GM12878 (cell line): Measurements from ENCODE around the gene NXPE4. TPM values are rescaled to one million over a fixed set of nuclear protein-coding genes. Genes with fewer than 3 reads are reported as not detected.
A peak's percentile ranks its signal among the peaks of the same experiment; 100 is the strongest.

Experiments
- ATAC-seq: fragments of 200-7000 bp; cut with Tn5 transposase; 3 replicates; pipeline ENCODE4 v1.9.1; 2020; ENCODE audit warnings: mild to moderate bottlenecking, moderate library complexity
- BruUV-seq: library from RNA; stranded (reverse); fragments of 400-500 nt; replicated peaks from 2 replicates; lab custom pipeline; 2021; lab: Mats Ljungman, UMichigan
- CTCF ChIA-PET: fragments of 300-600 bp; sonication (Branson Sonifier 250); formaldehyde crosslinking; extraction: SDS; loops from one replicate; lab custom pipeline; 2021; ENCODE audit warnings: inconsistent platforms; lab: Yijun Ruan, JAX
- POLR2A ChIA-PET: fragments of 350-600 bp; formaldehyde crosslinking; extraction: SDS; loops from one replicate; lab custom pipeline; 2021; ENCODE audit warnings: inconsistent platforms; lab: Charles Lee
- RAD21 ChIA-PET: fragments of 300-600 bp; sonication (Branson Sonifier 250); formaldehyde crosslinking; loops from one replicate; lab custom pipeline; 2023; ENCODE audit warnings: antibody characterized with exemption; ENCODE audit not compliant: unreplicated experiment; lab: Charles Lee
- SMC1A ChIA-PET: fragments of 300-600 bp; sonication (Branson Sonifier 250); formaldehyde crosslinking; loops from one replicate; lab custom pipeline; 2023; ENCODE audit not compliant: unreplicated experiment, uncharacterized antibody; lab: Charles Lee
- DNase-seq: peaks from one replicate; pipeline ENCODE4 v3.0.0-alpha.2; 2011; ENCODE audit warnings: low read depth, low spot score
- FAIRE-seq: peaks from 3 replicates; lab custom pipeline; 2011; peaks lifted over from hg19 to GRCh38; lab: Jason Lieb, UNC
- H2AFZ ChIP-seq: 2 replicates; pipeline ENCODE4 v1.6.0; 2011; ENCODE audit warnings: low read depth, low read length, control low read depth; ENCODE audit not compliant: control insufficient read depth
- H3K27ac ChIP-seq: 2 replicates; pipeline ENCODE4 v1.5.1; 2011; ENCODE audit warnings: control low read depth; ENCODE audit not compliant: control insufficient read depth, insufficient read depth
- H3K27me3 ChIP-seq, 2 experiments: replicated peaks in 1 of 2; 2 replicates each; pipeline versions ENCODE4 v1.6.0 to v1.6.1; 2011; ENCODE audit warnings: low read length in 1 of 2; ENCODE audit not compliant: control insufficient read depth in 2 of 2, insufficient read depth in 2 of 2
- H3K36me3 ChIP-seq, 2 experiments: 2 replicates each; pipeline ENCODE4 v1.5.1; 2011; ENCODE audit warnings: low read length in 1 of 2; ENCODE audit not compliant: control insufficient read depth in 2 of 2, insufficient read depth in 2 of 2
- H3K4me1 ChIP-seq: 2 replicates; pipeline ENCODE4 v1.6.1; 2011; ENCODE audit warnings: mild to moderate bottlenecking, low read length, moderate library complexity, mixed read lengths; ENCODE audit not compliant: control insufficient read depth, insufficient read depth
- H3K4me2 ChIP-seq: 2 replicates; pipeline ENCODE4 v1.6.0; 2011; ENCODE audit warnings: control low read depth; ENCODE audit not compliant: control insufficient read depth, insufficient read depth
- H3K4me3 ChIP-seq: fragments of 200-600 bp; sonication (generic); 2 replicates; pipeline ENCODE4 v1.5.1; 2016
- H3K79me2 ChIP-seq: 2 replicates; pipeline ENCODE4 v1.6.0; 2011; ENCODE audit warnings: low read length; ENCODE audit not compliant: control insufficient read depth, insufficient read depth
- H3K9ac ChIP-seq: 2 replicates; pipeline ENCODE4 v1.8.0; 2011; ENCODE audit warnings: low read length, control low read depth, mixed read lengths; ENCODE audit not compliant: control insufficient read depth, insufficient read depth
- H3K9me3 ChIP-seq: replicated peaks from 3 replicates; pipeline ENCODE4 v1.5.1; 2011; ENCODE audit warnings: mild to moderate bottlenecking, low read length; ENCODE audit not compliant: control insufficient read depth, insufficient read depth
- H4K20me1 ChIP-seq: 2 replicates; pipeline ENCODE4 v1.6.0; 2011; ENCODE audit not compliant: control insufficient read depth, insufficient read depth
- ATF7 ChIP-seq: fragments of 450-650 bp; IDR thresholded peaks from 2 replicates; pipeline ENCODE4 v1.6.1; 2016; ENCODE audit warnings: low read depth, mild to moderate bottlenecking
- BMI1 ChIP-seq: fragments of 450-650 bp; IDR thresholded peaks from 2 replicates; pipeline ENCODE4 v1.6.1; 2016; ENCODE audit warnings: mild to moderate bottlenecking, moderate library complexity, borderline replicate concordance
- CBFB ChIP-seq: IDR thresholded peaks from 2 replicates; pipeline ENCODE4 v1.6.1; 2016; ENCODE audit warnings: antibody characterized with exemption, low read depth
- ELK1 ChIP-seq: IDR thresholded peaks from 2 replicates; pipeline ENCODE4 v1.6.1; 2012; ENCODE audit warnings: low read depth, low read length, improper control_type of control experiment
- HCFC1 ChIP-seq: fragments of 150-350 bp; IDR thresholded peaks from 2 replicates; pipeline ENCODE4 v1.6.1; 2014; ENCODE audit warnings: low read length
- HDGF ChIP-seq: fragments of 450-650 bp; IDR thresholded peaks from 2 replicates; pipeline ENCODE4 v1.6.1; 2016; ENCODE audit warnings: antibody characterized with exemption
- MEF2A ChIP-seq: IDR thresholded peaks from 2 replicates; pipeline ENCODE4 v1.6.1; 2011; ENCODE audit warnings: low read depth, mild to moderate bottlenecking, low read length, moderate library complexity; ENCODE audit not compliant: insufficient read depth
- MEF2B ChIP-seq: fragments of 450-650 bp; IDR thresholded peaks from 2 replicates; pipeline ENCODE4 v1.6.1; 2018; ENCODE audit warnings: mild to moderate bottlenecking, moderate library complexity; ENCODE audit not compliant: partially characterized antibody, poor library complexity, severe bottlenecking
- POU2F2 ChIP-seq: IDR thresholded peaks from 3 replicates; pipeline ENCODE4 v1.6.1; 2011; ENCODE audit warnings: low read depth, mild to moderate bottlenecking, low read length, borderline replicate concordance
- RUNX3 ChIP-seq: IDR thresholded peaks from 2 replicates; pipeline ENCODE4 v1.6.1; 2012; ENCODE audit warnings: low read length, inconsistent platforms
- SREBF1 ChIP-seq: IDR thresholded peaks from 2 replicates; pipeline ENCODE4 v1.6.1; 2012; ENCODE audit warnings: mild to moderate bottlenecking, low read length
- STAT3 ChIP-seq: IDR thresholded peaks from 2 replicates; pipeline ENCODE4 v1.6.1; 2011; ENCODE audit warnings: low read depth, low read length, improper control_type of control experiment
- ZBED1 ChIP-seq: IDR thresholded peaks from 2 replicates; pipeline ENCODE4 v1.6.1; 2016; ENCODE audit warnings: borderline replicate concordance
- ZNF24 ChIP-seq: fragments of 450-650 bp; IDR thresholded peaks from 2 replicates; pipeline ENCODE4 v1.6.1; 2017; ENCODE audit warnings: antibody characterized with exemption, mild to moderate bottlenecking
- ZZZ3 ChIP-seq: IDR thresholded peaks from 2 replicates; pipeline ENCODE4 v1.6.1; 2011; ENCODE audit warnings: low read depth; ENCODE audit not compliant: control insufficient read depth, insufficient read length
- WGBS: methylation state at CpG from one replicate; pipeline ENCODE4 v1.1.6; 2016; ENCODE audit warnings: low lambda C conversion rate; ENCODE audit not compliant: insufficient replicate concordance, insufficient coverage; ENCODE audit errors: missing lambda C conversion rate; 5-methylcytosine and 5-hydroxymethylcytosine counted together
- in situ Hi-C: fragments of 300-500 bp; cut with MboI; formaldehyde crosslinking; loops from 9 replicates; pipeline ENCODE4 v1.14.3; 2018; ENCODE audit warnings: mixed read lengths
- intact Hi-C: fragments of 100-400 bp; cut with micrococcal nuclease; formaldehyde crosslinking; loops from one replicate; pipeline ENCODE4 v1.14.2; 2022; ENCODE audit not compliant: unreplicated experiment
- polyA plus RNA-seq, 11 experiments: library from polyadenylated mRNA; depleted of rRNA in 4 of 11; unstranded in 6 of 11; stranded (reverse) in 5 of 11; fragments of >200 nt; fragmentation: Nextera tagmentation in 4 of 11; fragmentation: Illumina TruSeq in 1 of 11; extraction: Ambion mirVana in 4 of 11; extraction: Trizol in 1 of 11; gene quantifications; 1 replicate in 1 of 11; 2 replicates in 10 of 11; pipeline versions ENCODE4 v1.2.1 to v1.2.3, GENCODE V29; 2011 to 2016; ENCODE audit warnings: inconsistent platforms in 2 of 11, missing spikeins in 2 of 11, low read depth in 1 of 11
- total RNA-seq, 4 experiments: library from RNA; depleted of rRNA in 3 of 4; stranded (reverse); fragments of >200 nt in 3 of 4; fragmentation: Illumina TruSeq in 1 of 4; extraction: Trizol in 1 of 4; gene quantifications; 2 replicates each; pipeline versions ENCODE4 v1.2.1 to v1.2.3, GENCODE V29; 2013 to 2021
- TF ChIP-seq, protein P1 (sequence below): fragments of 450-650 bp; IDR thresholded peaks from 2 replicates; pipeline ENCODE4 v1.6.1; 2017; ENCODE audit warnings: mild to moderate bottlenecking, moderate library complexity
- TF ChIP-seq, protein P2 (sequence below): fragments of 150-350 bp; IDR thresholded peaks from 2 replicates; pipeline ENCODE4 v1.6.1; 2014; ENCODE audit warnings: mild to moderate bottlenecking, low read depth, low read length

The NXPE4 gene
- total and polyA plus RNA-seq, 10 of the 15 experiments (the other 5 are each of a cell fraction or from before 2014, with no cell fraction given): not detected

GRCh38 chr11:114610550-114610949 lies 15.0 kb upstream of the NXPE4 start:
- ATAC-seq: no peak
- no peak for FAIRE-seq
- CTCF ChIA-PET: no interaction called here
- Histone ChIP-seq H4K20me1 (peaks cover 4% of the 10 kb centered on the region; the same call in 1 of the 2 replicates), H3K9me3 (no peaks in the 10 kb centered on the region), H3K4me2 (no peak overlapping the region), H3K79me2 (no peaks in the 10 kb centered on the region), H3K4me3 (no peak overlapping the region), H2AFZ (no peak overlapping the region), H3K36me3 (no peaks in the 10 kb centered on the region), H3K27me3 (no peaks in the 10 kb centered on the region), H3K27ac (no peak overlapping the region), H3K9ac (no peak overlapping the region), H3K4me1 (no peaks in the 10 kb centered on the region)
- peak; percentile 97 for TF ChIP-seq ZNF24
- 0 out of 2 replicates have a peak, but pooled peaks have one; percentile 21 for TF ChIP-seq CBFB
- no peak for TF ChIP-seq HDGF
- no peak for TF ChIP-seq ATF7
- no peak; the same call in 2 of the 3 replicates for TF ChIP-seq POU2F2
- no peak for TF ChIP-seq STAT3
- no peak for TF ChIP-seq MEF2A
- 0 out of 2 replicates have a peak, but pooled peaks have one; percentile 19 for TF ChIP-seq SREBF1
- TF ChIP-seq MEF2B: peak; percentile 30
- no peak for TF ChIP-seq ZZZ3
- TF ChIP-seq RUNX3: peak; percentile 72
- TF ChIP-seq, protein P1, sequence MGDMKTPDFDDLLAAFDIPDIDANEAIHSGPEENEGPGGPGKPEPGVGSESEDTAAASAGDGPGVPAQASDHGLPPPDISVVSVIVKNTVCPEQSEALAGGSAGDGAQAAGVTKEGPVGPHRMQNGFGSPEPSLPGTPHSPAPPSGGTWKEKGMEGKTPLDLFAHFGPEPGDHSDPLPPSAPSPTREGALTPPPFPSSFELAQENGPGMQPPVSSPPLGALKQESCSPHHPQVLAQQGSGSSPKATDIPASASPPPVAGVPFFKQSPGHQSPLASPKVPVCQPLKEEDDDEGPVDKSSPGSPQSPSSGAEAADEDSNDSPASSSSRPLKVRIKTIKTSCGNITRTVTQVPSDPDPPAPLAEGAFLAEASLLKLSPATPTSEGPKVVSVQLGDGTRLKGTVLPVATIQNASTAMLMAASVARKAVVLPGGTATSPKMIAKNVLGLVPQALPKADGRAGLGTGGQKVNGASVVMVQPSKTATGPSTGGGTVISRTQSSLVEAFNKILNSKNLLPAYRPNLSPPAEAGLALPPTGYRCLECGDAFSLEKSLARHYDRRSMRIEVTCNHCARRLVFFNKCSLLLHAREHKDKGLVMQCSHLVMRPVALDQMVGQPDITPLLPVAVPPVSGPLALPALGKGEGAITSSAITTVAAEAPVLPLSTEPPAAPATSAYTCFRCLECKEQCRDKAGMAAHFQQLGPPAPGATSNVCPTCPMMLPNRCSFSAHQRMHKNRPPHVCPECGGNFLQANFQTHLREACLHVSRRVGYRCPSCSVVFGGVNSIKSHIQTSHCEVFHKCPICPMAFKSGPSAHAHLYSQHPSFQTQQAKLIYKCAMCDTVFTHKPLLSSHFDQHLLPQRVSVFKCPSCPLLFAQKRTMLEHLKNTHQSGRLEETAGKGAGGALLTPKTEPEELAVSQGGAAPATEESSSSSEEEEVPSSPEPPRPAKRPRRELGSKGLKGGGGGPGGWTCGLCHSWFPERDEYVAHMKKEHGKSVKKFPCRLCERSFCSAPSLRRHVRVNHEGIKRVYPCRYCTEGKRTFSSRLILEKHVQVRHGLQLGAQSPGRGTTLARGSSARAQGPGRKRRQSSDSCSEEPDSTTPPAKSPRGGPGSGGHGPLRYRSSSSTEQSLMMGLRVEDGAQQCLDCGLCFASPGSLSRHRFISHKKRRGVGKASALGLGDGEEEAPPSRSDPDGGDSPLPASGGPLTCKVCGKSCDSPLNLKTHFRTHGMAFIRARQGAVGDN: peak; percentile 5; the same call in 1 of the 2 replicates
- TF ChIP-seq, protein P2, sequence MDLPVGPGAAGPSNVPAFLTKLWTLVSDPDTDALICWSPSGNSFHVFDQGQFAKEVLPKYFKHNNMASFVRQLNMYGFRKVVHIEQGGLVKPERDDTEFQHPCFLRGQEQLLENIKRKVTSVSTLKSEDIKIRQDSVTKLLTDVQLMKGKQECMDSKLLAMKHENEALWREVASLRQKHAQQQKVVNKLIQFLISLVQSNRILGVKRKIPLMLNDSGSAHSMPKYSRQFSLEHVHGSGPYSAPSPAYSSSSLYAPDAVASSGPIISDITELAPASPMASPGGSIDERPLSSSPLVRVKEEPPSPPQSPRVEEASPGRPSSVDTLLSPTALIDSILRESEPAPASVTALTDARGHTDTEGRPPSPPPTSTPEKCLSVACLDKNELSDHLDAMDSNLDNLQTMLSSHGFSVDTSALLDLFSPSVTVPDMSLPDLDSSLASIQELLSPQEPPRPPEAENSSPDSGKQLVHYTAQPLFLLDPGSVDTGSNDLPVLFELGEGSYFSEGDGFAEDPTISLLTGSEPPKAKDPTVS: no peak
- no peak for TF ChIP-seq ELK1
- TF ChIP-seq ZBED1: peak; percentile 24; the same call in 1 of the 2 replicates
- TF ChIP-seq HCFC1: 0 out of 2 replicates have a peak, but pooled peaks have one; percentile 11
- TF ChIP-seq BMI1: no peak
- no TSS peak for BruUV-seq
- no peak for DNase-seq
- 6% methylated on average over 10 of the region's 10 CpGs for WGBS
- intact Hi-C loops: no loop called here
- RAD21 ChIA-PET: no interaction called here
- SMC1A ChIA-PET: no interaction called here
- in situ Hi-C loops: no loop called here
- POLR2A ChIA-PET: no interaction called here
